HG03060 (cell line): ENCODE data around the gene TEAD3.

Experiments used
- ATAC-seq: cut with Tn5 transposase; IDR thresholded peaks from one replicate; pipeline ENCODE4 v1.9.1; 2021; ENCODE audit warnings: low read depth, moderate number of reproducible peaks; ENCODE audit not compliant: unreplicated experiment

TEAD3 gene

DNA sequence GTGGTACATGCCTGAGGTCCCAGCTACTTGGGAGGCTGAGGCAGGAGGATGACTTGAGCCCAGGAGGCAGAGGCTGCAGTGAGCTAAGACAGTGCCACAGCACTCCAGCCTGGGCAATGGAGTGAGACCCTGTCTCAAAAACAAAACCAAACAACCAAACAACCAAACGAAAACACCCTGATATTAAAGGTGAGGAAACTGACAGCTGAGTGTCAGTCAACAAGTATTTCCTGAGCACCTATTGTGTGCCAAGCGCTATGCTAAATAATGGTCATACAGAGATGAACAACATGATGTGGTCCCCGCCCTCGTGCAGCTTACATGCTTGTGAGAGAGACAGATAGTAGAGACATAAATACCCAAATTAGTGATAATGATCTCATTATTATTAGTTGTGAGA lies 17.7 kb upstream of the TEAD3 start:
- ATAC-seq = no peak

DNA sequence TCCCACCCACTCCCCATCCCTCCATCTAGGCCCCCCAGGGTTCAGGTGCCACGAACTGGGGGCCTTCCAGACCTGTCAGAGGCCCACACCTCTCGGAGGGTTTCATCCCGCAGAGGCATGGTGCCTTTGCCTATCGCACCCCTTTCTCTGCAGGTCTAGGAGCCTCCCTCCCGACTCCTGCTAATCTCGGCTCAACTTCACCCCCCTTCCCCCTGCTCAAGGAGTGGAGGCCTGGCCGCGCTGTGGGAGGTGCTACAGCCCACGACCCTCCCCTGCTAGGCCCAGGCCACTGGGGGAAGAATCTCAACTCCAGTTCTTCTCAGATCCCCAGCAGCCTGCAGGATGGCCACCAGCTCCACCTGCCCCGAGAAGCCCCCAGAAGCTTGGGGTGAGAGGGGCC lies 15.9 kb upstream of the TEAD3 start, which contains the start of gene TULP1:
TULP1 (minus strand) TSS at position 157 of the 400 bp plus-strand sequence; CDS start at position 119, 38 bp downstream.
- ATAC-seq = no peak

DNA sequence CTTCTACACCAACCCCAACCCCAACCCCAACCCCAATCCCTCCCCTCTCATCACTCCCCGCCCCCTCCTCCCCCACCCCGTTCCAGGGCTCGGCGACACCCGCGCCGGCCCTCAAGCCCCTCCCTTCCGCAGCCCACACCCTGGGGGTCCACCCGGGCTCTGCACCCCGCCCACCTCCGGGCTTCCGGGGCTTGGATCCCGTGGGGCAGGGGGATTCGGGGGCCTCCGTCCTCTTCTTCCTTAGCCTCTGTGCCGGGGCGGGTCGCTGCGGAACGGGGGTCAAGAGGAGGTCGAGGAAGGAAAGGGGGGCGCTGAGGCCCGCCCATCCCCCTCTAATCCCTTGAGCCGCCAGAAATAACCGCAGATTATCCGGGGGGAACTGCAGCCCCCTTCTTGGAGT lies 15.1 kb upstream of the TEAD3 start:
- no peak for ATAC-seq

DNA sequence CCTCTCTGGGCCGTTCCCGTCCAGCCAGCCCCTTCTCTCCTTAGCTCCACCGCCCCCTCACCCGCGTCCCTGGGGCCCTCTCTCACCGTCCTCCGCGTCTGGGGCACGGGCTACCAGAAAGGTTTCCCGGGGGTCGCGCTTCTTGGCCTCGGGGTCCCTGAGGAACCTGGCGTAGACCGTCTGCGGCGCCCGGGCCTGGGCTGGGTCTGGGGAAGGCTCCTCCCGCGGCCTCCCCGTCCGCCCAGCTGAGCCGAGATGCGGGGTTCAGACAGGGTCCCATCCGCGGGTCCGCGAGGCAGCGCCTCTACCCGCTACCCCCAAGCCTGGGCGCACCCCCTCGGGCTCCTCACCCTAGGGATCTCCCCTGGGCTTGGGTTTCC lies 14.7 kb upstream of the TEAD3 start:
- no peak for ATAC-seq

DNA sequence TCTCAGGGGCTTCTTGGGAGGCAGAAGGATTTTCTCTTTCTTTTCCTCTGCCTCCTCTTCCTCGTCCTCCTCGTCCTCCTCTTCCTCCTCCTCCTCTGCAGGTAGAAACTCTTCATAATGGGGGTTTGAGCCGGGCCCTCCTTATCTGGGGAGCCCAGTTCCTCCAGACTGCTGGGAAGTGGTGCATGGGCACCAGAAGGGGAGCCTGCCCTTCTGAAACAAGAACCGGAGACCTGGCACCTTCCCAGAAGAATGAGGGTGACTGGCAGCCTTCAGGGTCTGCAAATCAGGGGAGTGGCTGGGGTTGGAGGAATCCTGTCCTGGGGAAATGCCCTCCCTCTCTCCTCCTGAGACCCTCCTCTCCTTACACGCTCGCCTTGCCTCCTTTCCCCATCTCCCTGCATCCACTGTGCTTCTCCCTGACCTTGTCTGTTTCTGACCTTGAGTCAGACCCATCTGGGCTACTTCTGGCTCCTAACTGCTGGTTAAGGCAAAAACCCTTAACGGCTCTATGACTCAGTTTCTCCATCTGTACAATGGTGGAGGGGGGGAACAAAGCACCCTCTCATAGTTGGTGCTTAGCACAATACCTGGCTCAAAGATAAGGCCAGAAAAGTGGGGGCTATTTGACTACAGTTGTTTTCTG lies 14.2 kb upstream of the TEAD3 start:
- ATAC-seq = no peak

DNA sequence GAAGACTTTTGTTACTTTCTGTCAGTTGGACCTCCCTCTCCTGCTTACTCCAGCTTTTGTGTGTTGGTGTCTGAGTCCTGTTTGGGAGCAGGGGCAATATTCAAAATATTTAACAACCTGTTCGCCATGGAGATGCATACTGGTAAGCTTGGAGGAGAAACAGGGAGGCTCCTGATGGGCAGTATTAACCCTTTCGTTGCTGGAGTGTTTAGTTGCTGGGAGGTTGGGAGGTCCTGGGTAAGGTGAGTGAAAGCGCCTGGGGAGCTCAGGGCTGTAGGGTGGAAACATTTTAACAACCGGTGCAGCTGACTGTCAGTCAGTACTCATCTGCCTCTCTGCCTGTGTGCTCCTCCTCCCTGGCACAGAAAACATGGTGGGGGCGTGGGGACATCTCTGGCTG lies 11.7 kb upstream of the TEAD3 start:
- no peak for ATAC-seq

DNA sequence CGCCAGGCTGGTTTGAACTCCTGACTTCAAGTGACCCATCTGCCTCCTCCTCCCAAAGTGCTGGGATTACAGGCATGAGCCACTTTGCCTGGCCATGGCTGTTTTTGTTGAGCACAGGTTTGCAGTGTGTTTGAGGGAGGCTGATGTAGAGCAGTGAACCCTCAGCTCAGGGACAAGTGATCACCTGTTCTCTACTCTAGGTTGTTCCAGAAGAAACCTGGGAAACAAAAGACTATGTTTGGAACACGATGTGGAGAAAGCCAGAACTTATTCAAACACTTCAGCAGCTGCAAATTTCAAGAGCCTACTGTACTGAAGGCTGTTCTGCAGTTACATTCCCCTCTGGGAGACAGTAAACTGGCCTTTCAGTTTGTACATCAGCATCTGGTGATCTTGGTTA lies 11.1 kb upstream of the TEAD3 start:
- no peak for ATAC-seq

DNA sequence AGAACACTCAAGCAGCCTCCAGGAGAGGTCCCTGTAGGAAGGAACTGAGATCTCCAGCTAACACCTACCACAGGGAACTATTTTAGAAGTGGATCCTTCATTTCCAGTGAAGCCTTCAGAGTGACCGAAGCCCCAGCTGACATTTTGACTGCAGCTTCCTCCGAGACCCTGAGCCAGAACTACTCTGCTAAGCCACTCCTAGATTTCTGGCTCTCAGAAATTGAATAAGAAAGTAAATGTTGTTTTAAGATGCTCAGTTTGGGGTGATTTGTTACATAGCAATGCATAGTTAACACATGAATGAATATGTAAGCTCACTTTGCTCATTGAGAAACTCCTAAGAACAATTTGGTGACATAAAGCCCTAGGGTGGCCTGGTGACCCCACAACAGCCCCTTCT lies 10.3 kb upstream of the TEAD3 start:
- ATAC-seq = no peak

DNA sequence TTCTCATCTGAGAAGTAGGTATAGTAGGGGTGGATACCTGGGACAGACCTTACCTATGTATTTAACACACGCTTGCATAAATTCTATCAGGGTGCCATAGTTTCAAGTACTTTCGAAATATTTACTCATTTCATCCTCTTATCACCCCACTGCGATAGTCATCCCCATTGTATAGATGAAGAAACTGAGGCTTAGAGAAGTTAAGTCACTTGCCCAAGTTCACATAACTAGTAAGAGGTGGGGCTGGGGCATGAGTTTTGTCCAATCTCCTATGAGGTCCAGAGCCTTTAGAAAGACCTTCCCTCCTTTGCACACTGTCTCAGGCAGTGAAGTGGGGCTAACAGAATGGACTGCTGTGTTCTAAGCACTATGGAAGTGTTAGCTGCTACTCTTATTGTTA lies 9.7 kb upstream of the TEAD3 start:
- no peak for ATAC-seq

DNA sequence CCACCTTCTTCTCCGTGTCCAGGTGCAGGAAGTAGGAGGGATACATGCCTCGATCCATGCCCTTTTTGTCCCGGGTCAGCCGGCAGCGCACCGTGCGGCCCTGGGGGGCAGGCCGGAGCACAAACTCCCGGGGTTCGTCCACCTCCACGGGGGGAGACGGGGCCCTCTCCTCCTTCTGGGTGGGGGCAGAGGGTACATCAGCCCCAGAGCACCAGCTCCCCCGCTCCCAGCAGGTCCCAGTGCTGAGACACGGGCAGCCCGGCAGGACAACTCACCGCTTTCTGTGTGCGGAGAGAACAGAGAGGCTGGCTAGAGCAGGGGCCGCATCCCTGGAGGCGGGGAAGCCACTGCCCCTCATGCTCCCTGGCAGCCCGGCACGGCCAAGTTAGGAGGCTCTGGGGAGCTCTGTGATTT lies 9.1 kb upstream of the TEAD3 start:
- no peak for ATAC-seq

DNA sequence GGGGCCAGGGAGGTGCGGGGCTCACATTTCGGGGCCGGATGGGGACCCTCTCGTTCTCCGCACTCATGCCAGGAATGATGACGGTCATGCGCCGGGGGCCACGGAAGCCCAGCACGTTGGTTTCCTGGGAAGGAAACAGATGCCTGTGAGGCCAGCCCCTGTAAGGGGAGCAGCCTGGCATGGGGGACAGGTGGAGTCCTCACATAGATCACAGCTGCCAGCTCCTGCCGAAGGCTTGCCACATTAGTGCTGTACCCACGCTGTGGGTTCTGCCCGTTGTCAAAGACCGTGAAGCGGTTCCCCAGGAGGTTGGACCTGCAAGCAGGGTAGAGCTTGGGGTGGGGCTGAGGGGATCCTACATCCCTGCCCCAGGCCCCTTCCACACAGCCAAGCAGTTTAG lies 6.7 kb upstream of the TEAD3 start:
- ATAC-seq = no peak

DNA sequence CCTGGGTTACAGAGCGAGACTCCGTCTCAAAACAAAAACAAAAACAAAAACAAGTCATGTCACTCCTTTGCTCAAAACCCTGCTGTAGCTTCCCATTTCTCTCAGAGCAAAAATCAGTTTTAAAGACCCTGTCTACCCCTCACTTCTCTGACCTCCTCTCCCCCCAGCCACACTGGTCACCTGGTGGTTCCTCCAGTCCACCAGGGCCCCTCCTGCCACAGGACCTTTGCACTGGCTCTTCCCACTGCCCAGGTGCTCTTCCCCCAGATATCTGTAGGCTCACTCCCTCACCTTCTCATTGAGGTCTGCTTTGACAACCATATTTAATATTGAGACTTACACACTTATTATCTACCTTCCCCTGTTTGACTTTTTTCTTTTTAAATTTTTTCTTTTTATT lies 4.9 kb upstream of the TEAD3 start:
- ATAC-seq = no peak

DNA sequence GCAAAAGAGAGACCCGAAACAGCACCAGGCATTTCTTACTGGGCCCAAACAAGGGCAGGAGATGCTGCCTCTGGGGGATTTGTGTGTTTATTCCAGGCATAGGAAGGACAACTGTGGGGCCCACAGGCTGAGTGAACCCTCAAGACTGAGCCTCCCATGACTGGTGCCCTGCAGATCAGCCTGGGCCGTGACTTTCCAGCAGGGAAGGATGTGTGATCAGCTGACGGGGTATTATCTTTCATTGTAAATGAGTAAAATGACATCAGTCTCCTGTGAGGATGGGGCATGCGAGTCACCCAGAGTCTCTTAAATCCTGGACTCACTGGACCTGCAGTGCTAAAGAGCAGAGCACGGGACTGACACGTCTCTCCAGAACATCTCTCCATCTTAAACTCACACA lies 3.9 kb upstream of the TEAD3 start:
- no peak for ATAC-seq

DNA sequence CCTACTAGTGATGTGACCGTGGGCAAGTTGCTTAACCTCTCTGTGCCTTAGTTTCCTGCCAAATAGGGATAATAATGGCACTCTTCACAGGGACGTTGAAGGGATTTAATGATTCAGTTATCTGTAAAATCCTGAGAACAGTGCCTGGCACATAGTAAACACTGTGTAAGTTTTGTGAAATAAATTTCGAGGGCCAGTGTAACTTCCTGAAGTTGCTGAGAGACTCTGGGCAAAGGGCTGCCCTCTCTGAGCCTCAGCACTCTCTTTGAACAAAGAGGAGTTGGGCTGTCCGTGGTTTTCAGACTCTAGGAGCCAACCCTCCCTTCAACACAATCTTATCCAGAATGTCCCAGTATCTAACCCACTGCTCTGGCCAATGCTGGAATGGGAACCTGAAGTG lies 2.5 kb upstream of the TEAD3 start:
- ATAC-seq = no peak

DNA sequence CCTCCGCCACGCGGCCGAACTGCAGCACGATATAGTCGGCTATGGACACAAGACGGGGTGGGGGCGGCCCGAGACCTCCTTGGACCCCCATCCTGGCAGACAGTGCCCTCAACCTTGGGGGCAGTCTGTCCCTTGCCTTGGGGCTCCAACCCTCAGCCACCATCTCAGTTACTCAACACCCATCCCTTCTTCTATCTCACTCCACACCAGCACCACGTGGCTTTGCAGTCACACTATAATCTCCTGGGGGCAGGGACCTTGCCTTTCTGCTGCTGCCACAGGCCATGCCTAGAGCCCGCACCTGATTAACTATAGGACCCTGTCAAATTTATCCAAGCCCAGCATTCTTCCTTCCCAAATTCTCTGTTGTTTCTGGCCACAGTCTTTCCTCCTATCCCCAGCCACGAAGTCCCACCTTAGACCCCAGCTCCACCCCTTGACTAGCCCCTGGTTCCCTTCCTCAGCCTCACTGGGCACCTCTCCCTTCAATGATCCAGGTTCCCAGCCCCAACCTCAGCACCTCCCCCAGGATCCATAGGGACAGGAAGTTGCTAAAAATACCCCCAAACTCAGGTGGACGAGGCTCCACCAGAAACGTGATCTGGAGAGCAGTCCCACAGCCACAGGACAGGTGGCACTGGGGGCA lies 1.7 kb upstream of the TEAD3 start:
- no peak for ATAC-seq

DNA sequence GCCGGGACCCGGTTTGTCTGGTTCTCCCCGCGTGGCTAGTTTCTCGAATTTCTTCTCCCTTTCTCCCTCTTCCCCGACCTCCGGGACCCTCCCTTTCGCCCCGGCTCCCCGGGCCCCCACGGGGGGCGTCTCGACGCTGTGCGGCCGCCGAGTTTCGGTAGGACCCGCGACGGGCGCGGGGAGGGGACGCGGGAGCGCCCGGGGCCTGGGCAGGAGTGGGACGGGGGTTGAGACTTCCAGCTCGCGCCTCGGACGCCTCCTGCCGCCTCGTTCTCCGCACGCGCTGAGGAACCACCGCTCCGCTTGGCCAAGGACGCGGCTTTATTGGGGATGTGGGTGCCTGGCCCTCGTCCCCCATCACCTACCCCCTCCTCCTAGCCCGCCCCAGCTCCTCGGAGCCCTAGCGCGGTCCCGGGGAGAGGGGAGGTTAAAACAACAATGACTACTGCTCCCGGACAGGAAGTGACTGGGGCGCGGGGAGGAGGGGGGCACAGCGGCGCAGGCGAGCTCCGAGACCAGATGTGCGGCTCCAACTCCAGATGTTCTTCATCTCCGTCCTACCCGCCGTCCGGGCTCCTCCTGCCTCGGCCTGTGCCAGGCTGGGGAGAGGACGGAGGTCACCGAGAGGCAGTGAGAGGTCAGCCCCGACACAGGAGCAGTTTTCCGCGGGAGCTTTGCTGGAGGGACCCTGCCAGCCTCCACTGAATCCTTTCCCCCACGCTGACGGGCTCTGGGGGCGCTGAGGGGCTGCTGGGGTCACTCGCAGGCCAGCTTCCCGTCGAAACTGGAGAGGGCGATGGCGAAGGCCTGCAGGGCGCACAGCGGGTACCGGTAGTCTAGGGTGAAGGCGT lies 917 bp upstream of the TEAD3 start:
- no peak for ATAC-seq

DNA sequence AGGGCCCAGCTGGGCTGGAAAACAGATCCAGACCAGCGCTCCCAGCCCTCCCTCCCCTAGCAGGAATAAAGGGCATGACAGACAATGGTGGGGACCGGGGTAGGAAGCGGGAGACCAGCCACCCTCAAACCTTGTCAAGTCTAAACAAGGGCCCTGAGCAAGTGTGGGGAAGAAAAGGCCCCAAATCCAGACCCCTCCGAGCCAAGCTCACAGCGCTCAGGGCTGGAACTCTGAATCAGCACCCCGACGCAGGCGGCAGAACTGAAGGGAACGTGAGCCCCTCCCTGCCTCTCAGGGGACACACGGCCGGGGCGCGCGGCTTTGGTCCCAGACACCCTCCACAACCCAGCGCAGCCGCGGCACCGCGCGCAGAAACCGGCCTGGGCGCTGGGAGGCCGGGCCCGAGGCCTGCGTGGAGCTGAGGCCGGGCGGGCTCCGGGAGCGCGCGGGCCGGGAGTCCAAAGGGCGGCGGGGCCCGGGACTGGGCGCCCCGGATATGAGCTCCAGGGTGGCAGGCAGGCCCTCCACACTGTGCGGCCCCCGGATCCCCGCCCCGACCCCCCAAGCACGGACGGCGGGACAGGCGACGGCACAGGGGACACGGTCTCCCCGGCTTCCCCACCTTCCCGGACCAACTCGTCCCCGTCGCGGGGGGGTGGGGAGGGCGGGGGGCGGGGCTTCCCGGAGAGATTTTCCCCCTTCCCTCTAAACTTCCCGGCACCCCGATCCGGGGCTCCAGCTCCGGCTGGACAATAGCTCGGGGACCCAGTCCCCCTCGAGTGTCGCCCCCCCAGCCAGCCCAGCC lies 641 bp downstream of the TEAD3 start:
- ATAC-seq = no peak

DNA sequence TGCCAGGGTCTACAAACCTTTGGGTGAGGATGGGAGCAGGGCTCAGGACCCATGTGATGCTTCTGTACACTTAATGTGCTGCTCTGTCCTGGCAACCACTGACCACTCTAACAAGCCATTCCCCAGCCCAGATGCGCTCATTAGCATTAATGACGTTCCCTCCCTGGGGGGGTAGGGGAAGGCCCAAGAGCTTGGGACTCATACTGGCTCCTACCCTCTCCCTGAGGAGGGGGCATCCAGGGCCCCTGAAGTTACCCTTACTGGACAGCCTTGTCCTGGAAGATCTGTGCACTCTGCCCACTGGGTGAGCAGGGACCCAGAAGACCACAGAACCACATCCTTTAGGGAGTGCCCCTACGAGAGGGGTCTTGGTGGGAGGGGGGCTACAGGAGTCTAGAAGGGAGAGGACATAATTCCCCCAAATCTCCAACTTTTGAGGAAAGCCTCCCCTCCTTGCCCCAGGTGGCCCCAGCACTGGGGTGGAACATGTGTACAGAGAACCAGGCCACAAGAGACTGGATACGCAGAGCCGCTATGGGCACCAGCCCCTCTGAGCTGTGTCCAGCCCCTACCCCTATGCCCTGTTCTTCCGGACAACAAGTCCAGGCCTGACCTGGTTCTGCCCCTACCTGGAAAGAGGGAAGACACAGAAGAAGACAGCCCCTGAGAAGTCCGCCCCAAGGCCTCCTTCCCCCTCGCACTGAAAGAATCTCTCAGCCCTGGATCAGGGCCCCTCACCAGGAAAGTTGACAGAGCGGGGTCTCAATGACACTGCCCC lies 1.4 kb downstream of the TEAD3 start:
- ATAC-seq = no peak

DNA sequence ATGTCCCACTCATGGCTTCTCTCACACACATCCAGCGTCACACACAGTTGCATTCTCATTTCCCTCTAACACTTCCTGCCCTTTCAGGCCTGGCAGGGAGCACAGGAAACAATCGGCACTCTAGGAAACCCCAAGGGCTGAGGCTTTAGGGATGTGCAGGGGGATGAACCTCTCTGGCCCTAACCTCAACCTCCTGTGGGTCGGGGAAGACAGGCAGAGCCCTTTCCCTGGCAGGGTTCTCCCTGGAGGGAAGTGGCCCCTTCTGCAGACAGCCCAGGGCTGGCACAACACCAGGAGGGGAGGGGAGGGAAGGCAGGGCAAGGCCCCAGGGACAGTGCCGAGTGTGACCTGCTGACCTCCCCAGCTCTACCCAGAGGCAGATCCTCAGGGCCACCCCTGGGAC lies 2.7 kb downstream of the TEAD3 start:
- no peak for ATAC-seq

DNA sequence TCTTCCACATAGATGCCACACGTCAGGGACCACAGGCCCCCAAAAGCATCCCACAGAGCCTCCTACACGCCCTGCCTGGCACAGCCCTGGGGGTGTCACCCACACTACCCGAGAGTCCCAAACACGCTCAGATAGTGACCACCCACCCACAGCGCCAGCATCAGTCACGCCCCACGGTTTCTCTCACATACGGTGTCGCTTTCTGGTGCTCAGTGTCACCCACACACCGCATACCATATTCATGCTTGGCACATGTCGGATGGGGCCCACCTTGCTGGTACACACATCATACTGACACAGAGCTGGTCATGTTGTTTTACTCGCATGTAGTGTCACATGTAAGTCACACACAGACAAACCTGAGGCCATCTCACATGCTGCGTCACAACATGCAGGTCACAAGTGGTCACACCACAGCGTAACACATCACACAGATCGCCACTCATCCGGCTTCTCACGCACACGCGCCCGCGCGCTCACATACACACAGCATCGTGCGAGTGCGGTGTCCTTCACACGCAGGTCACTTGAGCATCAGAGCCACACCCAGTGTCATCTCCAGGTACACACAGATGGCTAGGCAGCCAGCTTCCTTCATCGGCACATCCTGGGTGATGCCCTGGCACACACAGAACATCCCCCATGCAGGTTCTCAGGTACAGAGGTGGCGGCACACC lies 3.4 kb downstream of the TEAD3 start:
- ATAC-seq = no peak
